GM19438 (cell line): ENCODE results near the gene FCER1G.
"Not testable (repeated sequence)": the region's sequence is repeated elsewhere in the genome, so short reads cannot be mapped to it uniquely, and the experiment has no call there.

Experiments
- ATAC-seq: cut with Tn5 transposase; IDR thresholded peaks from one replicate; pipeline ENCODE4 v1.9.1; 2021; ENCODE audit warnings: low read depth; ENCODE audit not compliant: unreplicated experiment

FCER1G gene

GRCh38 chr1:161226759-161227158 lies 11.7 kb downstream of the FCER1G start:
- ATAC-seq = no peak

GRCh38 chr1:161227196-161227871 lies 12.2 kb downstream of the FCER1G start:
- peak; percentile 34 for ATAC-seq

GRCh38 chr1:161228032-161228431 lies 12.9 kb downstream of the FCER1G start:
- ATAC-seq = no peak

GRCh38 chr1:161229896-161230295 lies 14.8 kb downstream of the FCER1G start:
- no peak for ATAC-seq

- no peak for ATAC-seq
These were observed 15.7 kb downstream of the FCER1G start for GRCh38 chr1:161230762-161231161.

- no peak for ATAC-seq
These were observed 18.0 kb downstream of the FCER1G start for GRCh38 chr1:161233102-161233501.

- no peak for ATAC-seq
These were observed 21.1 kb downstream of the FCER1G start for GRCh38 chr1:161235957-161236775.

- no peak for ATAC-seq
These were observed 23.0 kb downstream of the FCER1G start, which contains the start of gene NR1I3 for GRCh38 chr1:161238039-161238473. TSS of gene NR1I3 (minus strand) at chr1:161238203. CDS start at chr1:161236565, 1,638 bp downstream.

- no peak for ATAC-seq
These were observed 26.6 kb downstream of the FCER1G start for GRCh38 chr1:161241682-161242081.

- no peak for ATAC-seq
These were observed 27.2 kb downstream of the FCER1G start for GRCh38 chr1:161242313-161242712.

GRCh38 chr1:161244888-161245287 lies 29.8 kb downstream of the FCER1G start:
- no peak for ATAC-seq

GRCh38 chr1:161250100-161250499 lies 35.0 kb downstream of the FCER1G start:
- not testable (repeated sequence) for ATAC-seq

- ATAC-seq = no peak
These were observed 35.7 kb downstream of the FCER1G start for GRCh38 chr1:161250829-161251228.

- ATAC-seq = no peak
These were observed 36.5 kb downstream of the FCER1G start for GRCh38 chr1:161251579-161251978.

GRCh38 chr1:161255302-161255701 lies 40.2 kb downstream of the FCER1G start:
- not testable (repeated sequence) for ATAC-seq

- not testable (repeated sequence) for ATAC-seq
These were observed 40.9 kb downstream of the FCER1G start for GRCh38 chr1:161255955-161256520.

GRCh38 chr1:161257109-161257508 lies 42.0 kb downstream of the FCER1G start:
- not testable (repeated sequence) for ATAC-seq

- ATAC-seq = peak; percentile 62
These were observed 43.6 kb downstream of the FCER1G start, which contains the start of gene PCP4L1 for GRCh38 chr1:161258439-161259344. TSS of gene PCP4L1 (plus strand) at chr1:161258745. CDS start at chr1:161258975, 230 bp downstream.

- no peak for ATAC-seq
These were observed 44.2 kb downstream of the FCER1G start for GRCh38 chr1:161259345-161259702.

GRCh38 chr1:161259765-161260164 lies 44.7 kb downstream of the FCER1G start:
- no peak for ATAC-seq
